A673 (cell line): Measurements from ENCODE around the gene MEGF6. TPM values are rescaled to one million over a fixed set of nuclear protein-coding genes. Genes with fewer than 3 reads are reported as not detected.
"Not testable (repeated sequence)": the region's sequence is repeated elsewhere in the genome, so short reads cannot be mapped to it uniquely, and the experiment has no call there.

ENCODE experiments used
- BruUV-seq: library from RNA; stranded (reverse); fragments of 400-500 nt; replicated peaks from 2 replicates; lab custom pipeline; 2021; lab: Mats Ljungman, UMichigan
- CTCF ChIA-PET: fragments of 300-600 bp; sonication (Branson Sonifier 250); formaldehyde crosslinking; loops from one replicate; lab custom pipeline; 2022; ENCODE audit warnings: antibody characterized with exemption; lab: Charles Lee
- POLR2A ChIA-PET: fragments of 300-600 bp; sonication (Branson Sonifier 250); formaldehyde crosslinking; loops from one replicate; lab custom pipeline; 2022; ENCODE audit warnings: antibody characterized with exemption; ENCODE audit not compliant: low non-redundant PET; lab: Charles Lee
- DNase-seq: peaks from one replicate; pipeline ENCODE4 v3.0.0-alpha.2; 2015; ENCODE audit warnings: low spot score
- H3K27ac ChIP-seq: fragments of 200-600 bp; sonication (generic); 2 replicates; pipeline ENCODE4 v1.5.1; 2016; ENCODE audit warnings: mixed run types, low read depth, mild to moderate bottlenecking, mixed read lengths, antibody characterized with exemption, low read length; ENCODE audit not compliant: poor library complexity, severe bottlenecking
- H3K27me3 ChIP-seq: fragments of 200-600 bp; sonication (generic); replicated peaks from 2 replicates; pipeline ENCODE4 v1.6.1; 2017; ENCODE audit warnings: mixed run types, low read depth, mild to moderate bottlenecking, mixed read lengths, antibody characterized with exemption, low read length; ENCODE audit not compliant: insufficient read depth, poor library complexity
- H3K36me3 ChIP-seq: fragments of 200-600 bp; sonication (generic); 2 replicates; pipeline ENCODE4 v1.6.1; 2016; ENCODE audit warnings: mixed run types, mild to moderate bottlenecking, mixed read lengths, antibody characterized with exemption, low read length; ENCODE audit not compliant: insufficient read depth, poor library complexity, severe bottlenecking
- H3K4me1 ChIP-seq: fragments of 200-600 bp; sonication (generic); 2 replicates; pipeline ENCODE4 v1.6.1; 2017; ENCODE audit warnings: mixed run types, mild to moderate bottlenecking, mixed read lengths, antibody characterized with exemption, low read length; ENCODE audit not compliant: insufficient read depth, poor library complexity, severe bottlenecking
- H3K4me3 ChIP-seq: fragments of 200-600 bp; sonication (generic); 2 replicates; pipeline ENCODE4 v1.5.1; 2016; ENCODE audit warnings: low read depth, mixed run types, mild to moderate bottlenecking, mixed read lengths, low read length; ENCODE audit not compliant: poor library complexity, severe bottlenecking
- H3K9me3 ChIP-seq: fragments of 200-600 bp; sonication (generic); 2 replicates; pipeline ENCODE4 v1.6.1; 2016; ENCODE audit warnings: mixed run types, low read depth, mild to moderate bottlenecking, mixed read lengths, antibody characterized with exemption, low read length; ENCODE audit not compliant: poor library complexity, severe bottlenecking
- EZH2 ChIP-seq: fragments of 200-600 bp; sonication (generic); IDR thresholded peaks from 2 replicates; pipeline ENCODE4 v1.6.1; 2017; ENCODE audit warnings: borderline replicate concordance, low read depth, mild to moderate bottlenecking, mixed read lengths, antibody characterized with exemption, low read length; ENCODE audit not compliant: poor library complexity, severe bottlenecking
- intact Hi-C: fragments of 100-400 bp; cut with micrococcal nuclease; formaldehyde crosslinking; loops from one replicate; pipeline ENCODE4 v1.10.0; 2022; ENCODE audit not compliant: unreplicated experiment
- total RNA-seq: library from RNA; stranded (reverse); gene quantifications from 2 replicates; pipeline ENCODE4 v1.2.3, GENCODE V29; 2021
- TF ChIP-seq, protein P1 (sequence below): fragments of 300-800, 200-600 bp; sonication (generic); conservative IDR thresholded peaks from 2 replicates; pipeline ENCODE4 v1.5.1; 2017; ENCODE audit warnings: low read depth, mild to moderate bottlenecking, antibody characterized with exemption, low read length, moderate library complexity, mixed read lengths

MEGF6 gene
- total RNA-seq, 1 experiment from 2014 or later = 2.8 TPM

GRCh38 chr1:3573500-3573899, 37.8 kb downstream of the MEGF6 start:
- Histone ChIP-seq H3K36me3 (no peaks in the 10 kb centered on the region), H3K27ac (no peak overlapping the region), H3K4me1 (no peaks in the 10 kb centered on the region), H3K4me3 (no peak overlapping the region), H3K9me3 (no peaks in the 10 kb centered on the region), H3K27me3 (no peaks in the 10 kb centered on the region)
- TF ChIP-seq EZH2 = no peak
- TF ChIP-seq, protein P1, sequence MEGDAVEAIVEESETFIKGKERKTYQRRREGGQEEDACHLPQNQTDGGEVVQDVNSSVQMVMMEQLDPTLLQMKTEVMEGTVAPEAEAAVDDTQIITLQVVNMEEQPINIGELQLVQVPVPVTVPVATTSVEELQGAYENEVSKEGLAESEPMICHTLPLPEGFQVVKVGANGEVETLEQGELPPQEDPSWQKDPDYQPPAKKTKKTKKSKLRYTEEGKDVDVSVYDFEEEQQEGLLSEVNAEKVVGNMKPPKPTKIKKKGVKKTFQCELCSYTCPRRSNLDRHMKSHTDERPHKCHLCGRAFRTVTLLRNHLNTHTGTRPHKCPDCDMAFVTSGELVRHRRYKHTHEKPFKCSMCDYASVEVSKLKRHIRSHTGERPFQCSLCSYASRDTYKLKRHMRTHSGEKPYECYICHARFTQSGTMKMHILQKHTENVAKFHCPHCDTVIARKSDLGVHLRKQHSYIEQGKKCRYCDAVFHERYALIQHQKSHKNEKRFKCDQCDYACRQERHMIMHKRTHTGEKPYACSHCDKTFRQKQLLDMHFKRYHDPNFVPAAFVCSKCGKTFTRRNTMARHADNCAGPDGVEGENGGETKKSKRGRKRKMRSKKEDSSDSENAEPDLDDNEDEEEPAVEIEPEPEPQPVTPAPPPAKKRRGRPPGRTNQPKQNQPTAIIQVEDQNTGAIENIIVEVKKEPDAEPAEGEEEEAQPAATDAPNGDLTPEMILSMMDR = no peak
- ChIA-PET CTCF (no interaction called here), POLR2A (no interaction called here)
- BruUV-seq = no TSS peak
- intact Hi-C loops = no loop called here
- DNase-seq = no peak

GRCh38 chr1:3572638-3573037, 38.7 kb downstream of the MEGF6 start:
- H3K4me1 ChIP-seq, H3K4me3 ChIP-seq, CTCF ChIA-PET: not testable (repeated sequence)

DNA sequence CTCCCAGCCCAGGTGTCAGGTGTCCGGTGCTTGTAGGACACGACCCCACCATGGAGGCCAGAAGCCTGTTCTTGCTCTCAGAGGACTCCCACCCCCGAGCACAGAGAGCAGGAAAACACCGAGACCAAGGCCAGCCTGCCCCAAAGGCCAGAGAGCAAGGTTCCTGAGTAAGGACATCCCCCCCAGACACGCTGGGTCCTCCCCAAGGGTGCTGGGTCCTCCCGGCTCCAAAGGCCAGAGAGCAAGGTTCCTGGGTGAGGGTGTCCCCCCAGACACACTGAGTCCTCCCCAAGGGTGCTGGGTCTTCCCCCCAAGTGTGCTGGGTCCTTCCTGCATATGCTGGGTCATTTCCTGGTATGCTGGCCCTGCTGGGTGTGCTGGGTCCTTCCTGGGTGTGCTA, 40.0 kb downstream of the MEGF6 start:
- DNase-seq = no peak
- Histone ChIP-seq H3K4me3 (no peak overlapping the region), H3K27me3 (no peaks in the 10 kb centered on the region), H3K9me3 (no peaks in the 10 kb centered on the region), H3K36me3 (no peaks in the 10 kb centered on the region), H3K27ac (no peak overlapping the region), H3K4me1 (no peaks in the 10 kb centered on the region)
- CTCF ChIA-PET = no interaction called here
- no TSS peak for BruUV-seq
- TF ChIP-seq, protein P1 = no peak
- no peak for TF ChIP-seq EZH2
- POLR2A ChIA-PET = no interaction called here
- intact Hi-C loops = no loop called here

More at GRCh38 chr1:3572638-3573037, 38.7 kb downstream of the MEGF6 start:
- H3K27ac ChIP-seq, H3K36me3 ChIP-seq, DNase-seq, H3K27me3 ChIP-seq, H3K9me3 ChIP-seq, BruUV-seq, POLR2A ChIA-PET, intact Hi-C loops: not testable (repeated sequence)
